ENCODE data around the gene EEA1. TPM values are rescaled to one million over a fixed set of nuclear protein-coding genes. Genes with fewer than 3 reads are reported as not detected.

The EEA1 gene
- total and polyA plus RNA-seq, 2 of the 4 experiments (the other 2 are of a cell fraction), result 4.6 to 12.5 TPM

GRCh38 chr12:92939116-92939515, 10.0 kb upstream of the EEA1 start:
- Histone ChIP-seq H4K5ac (ENCODE audit: low read depth, low read length) (no peak overlapping the region), H3K4ac (ENCODE audit: low read depth, low read length) (no peak overlapping the region), H3K27ac (ENCODE audit: insufficient read depth, low read length) (no peak overlapping the region), H3K79me1 (ENCODE audit: low read depth in 1 of 2, low read length in 2 of 2) (no peaks in the 10 kb centered on the region), H3K4me1 (ENCODE audit: control insufficient read depth, insufficient read depth, low read length) (peaks cover 13% of the 10 kb centered on the region), H3K9me1 (ENCODE audit: insufficient read depth, low read length) (peaks cover 9% of the 10 kb centered on the region), H2BK20ac (ENCODE audit: low read depth, low read length) (no peak overlapping the region), H2BK15ac (ENCODE audit: low read depth, low read length) (no peak overlapping the region), H3K23ac (ENCODE audit: low read depth, low read length) (no peak overlapping the region), H4K8ac (ENCODE audit: low read depth in 2 of 2, low read length in 2 of 2) (no peak overlapping the region), H3K9ac (ENCODE audit: low read depth, low read length) (no peak overlapping the region), H3K4me2 (ENCODE audit: low read depth, low read length) (no peak overlapping the region), H4K20me1 (ENCODE audit: insufficient read depth, low read length) (no peaks in the 10 kb centered on the region), H3K27me3 (ENCODE audit: control insufficient read depth, insufficient read depth, low read length) (no peaks in the 10 kb centered on the region), H2BK120ac (ENCODE audit: low read depth, low read length) (no peak overlapping the region), H3K56ac (ENCODE audit: extremely low read depth, insufficient read depth, low read length) (no peak overlapping the region), H2BK5ac (ENCODE audit: low read depth, low read length, poor library complexity, severe bottlenecking) (no peak overlapping the region), H4K91ac (ENCODE audit: insufficient read depth, low read depth, low read length) (no peak overlapping the region), H3K9me3 (ENCODE audit: control insufficient read depth, insufficient read depth, low read length) (no peaks in the 10 kb centered on the region), H2AK9ac (replicated peaks; ENCODE audit: low read depth, low read length, poor library complexity) (no peak overlapping the region), H3K18ac (ENCODE audit: low read depth, low read length) (no peak overlapping the region), H3K4me3 (ENCODE audit: insufficient read depth, low read depth, low read length) (no peak overlapping the region), H3K36me3 (ENCODE audit: control insufficient read depth, insufficient read depth, low read length) (no peaks in the 10 kb centered on the region), H2AK5ac (ENCODE audit: low read depth, low read length) (no peak overlapping the region), H3K14ac (replicated peaks; ENCODE audit: low read depth, low read length) (no peak overlapping the region), H2AFZ (replicated peaks; ENCODE audit: low read length, poor library complexity) (no peak overlapping the region)
- no CpG with 5 or more reads among the region's 1 CpG for WGBS, 2 experiments (ENCODE audit: extremely low coverage in 2 of 2, insufficient read length in 1 of 2)
- DNase-seq (no peak), ATAC-seq (ENCODE audit: low read depth) (no peak)
- POLR2A ChIA-PET (ENCODE audit: unreplicated experiment), result no interaction called here
- TF ChIP-seq RFX5 (IDR thresholded peaks at IDR 0.05; ENCODE audit: low read depth, low read length), result no peak
- no peak for TF ChIP-seq MAFK (IDR thresholded peaks at IDR 0.05; ENCODE audit: low read depth, low read length)
- no peak for TF ChIP-seq CEBPB (IDR thresholded peaks at IDR 0.05; ENCODE audit: low read depth, low read length)
- TF ChIP-seq FOS (IDR thresholded peaks at IDR 0.05; ENCODE audit: low read depth, low read length), result no peak
- TF ChIP-seq MAZ (IDR thresholded peaks at IDR 0.05; ENCODE audit: borderline replicate concordance, low read depth, low read length), result no peak
- no peak for TF ChIP-seq POLR2A (IDR thresholded peaks at IDR 0.05; ENCODE audit: low read depth, low read length)
- no peak for TF ChIP-seq CHD1 (IDR thresholded peaks at IDR 0.05; ENCODE audit: low read depth, low read length)
- no peak for TF ChIP-seq NFE2L2 (IDR thresholded peaks at IDR 0.05; ENCODE audit: low read depth, low read length)
- no peak for TF ChIP-seq RAD21 (IDR thresholded peaks at IDR 0.05; ENCODE audit: low read length)
- TF ChIP-seq BHLHE40 (IDR thresholded peaks at IDR 0.05; ENCODE audit: low read depth, low read length), result no peak
- TF ChIP-seq MXI1 (IDR thresholded peaks at IDR 0.05; ENCODE audit: borderline replicate concordance, low read depth, low read length), result no peak
- TF ChIP-seq RCOR1 (IDR thresholded peaks at IDR 0.05; ENCODE audit: insufficient replicate concordance, low read length), result no peak
- no peak for TF ChIP-seq SMC3 (IDR thresholded peaks at IDR 0.05; ENCODE audit: low read depth, low read length)
- no peak for TF ChIP-seq CTCF (conservative IDR thresholded peaks at IDR 0.05; ENCODE audit: low read depth, low read length)
- TF ChIP-seq ELK1 (IDR thresholded peaks at IDR 0.05; ENCODE audit: borderline replicate concordance, low read depth, low read length), result no peak
- TF ChIP-seq USF2 (IDR thresholded peaks at IDR 0.05; ENCODE audit: low read depth, low read length), result no peak
- intact Hi-C loops (cut with micrococcal nuclease), result no loop called here
- dilution Hi-C loops (cut with HindIII; ENCODE audit: low sequenced_read_pairs, unreplicated experiment), result no loop called here
- no TSS peak for BruUV-seq (replicated peaks)
- CTCF ChIA-PET, result no interaction called here
- in situ Hi-C loops (cut with MboI; ENCODE audit: low sequenced_read_pairs), result no loop called here
